PC-3 (cell line): Measurements from ENCODE around the gene ZNF319. TPM values are rescaled to one million over a fixed set of nuclear protein-coding genes. Genes with fewer than 3 reads are reported as not detected.

Experiments
- ATAC-seq: fragments of 200-7000 bp; cut with Tn5 transposase; 2 replicates; pipeline ENCODE4 v1.9.1; 2020; ENCODE audit warnings: mild to moderate bottlenecking, moderate library complexity
- BruUV-seq: library from RNA; stranded (reverse); fragments of 400-500 nt; replicated peaks from 2 replicates; lab custom pipeline; 2021; lab: Mats Ljungman, UMichigan
- CTCF ChIA-PET: fragments of 300-600 bp; sonication (Branson Sonifier 250); formaldehyde crosslinking; loops from one replicate; lab custom pipeline; 2022; ENCODE audit warnings: antibody characterized with exemption; lab: Charles Lee
- POLR2A ChIA-PET: fragments of 300-600 bp; sonication (Branson Sonifier 250); formaldehyde crosslinking; loops from one replicate; lab custom pipeline; 2022; ENCODE audit warnings: antibody characterized with exemption; ENCODE audit not compliant: unreplicated experiment; lab: Charles Lee
- DNase-seq: peaks from one replicate; pipeline ENCODE4 v3.0.0-alpha.2; 2015
- H2AFZ ChIP-seq: fragments of 300-600 bp; sonication (generic); 2 replicates; pipeline ENCODE4 v1.6.0; 2016; ENCODE audit warnings: antibody characterized with exemption, low read length
- H3F3A ChIP-seq: fragments of 300-600 bp; sonication (generic); one replicate; pipeline ENCODE4 v1.6.0; 2017; ENCODE audit warnings: antibody characterized with exemption, low read length, control low read depth, mild to moderate bottlenecking; ENCODE audit not compliant: unreplicated experiment
- H3K27ac ChIP-seq: fragments of 300-600 bp; sonication (generic); 2 replicates; pipeline ENCODE4 v1.5.1; 2016; ENCODE audit warnings: mild to moderate bottlenecking, low read length
- H3K27me3 ChIP-seq: fragments of 300-600 bp; sonication (generic); 2 replicates; pipeline ENCODE4 v1.6.1; 2016; ENCODE audit warnings: low read length, mixed read lengths
- H3K36me3 ChIP-seq: fragments of 300-600 bp; sonication (generic); 2 replicates; pipeline ENCODE4 v1.6.1; 2016; ENCODE audit warnings: low read depth, mixed run types, low read length, mixed read lengths
- H3K4me1 ChIP-seq: fragments of 300-600 bp; sonication (generic); 2 replicates; pipeline ENCODE4 v1.5.1; 2016; ENCODE audit warnings: low read length; ENCODE audit not compliant: insufficient read depth
- H3K4me2 ChIP-seq: fragments of 300-600 bp; sonication (generic); 2 replicates; pipeline ENCODE4 v1.6.0; 2016; ENCODE audit warnings: low read length
- H3K4me3 ChIP-seq: fragments of 300-600 bp; sonication (generic); 2 replicates; pipeline ENCODE4 v1.5.1; 2016; ENCODE audit warnings: mild to moderate bottlenecking, low read length, mixed read lengths
- H3K79me2 ChIP-seq: fragments of 300-600 bp; sonication (generic); 2 replicates; pipeline ENCODE4 v1.6.1; 2017; ENCODE audit warnings: low read length, mixed read lengths
- H3K9ac ChIP-seq: fragments of 300-600 bp; sonication (generic); 2 replicates; pipeline ENCODE4 v1.6.0; 2016; ENCODE audit warnings: mild to moderate bottlenecking, low read length
- H3K9me2 ChIP-seq: fragments of 300-600 bp; sonication (generic); replicated peaks from 2 replicates; pipeline ENCODE4 v1.6.1; 2016; ENCODE audit warnings: mixed run types, low read length, mixed read lengths
- H3K9me3 ChIP-seq: fragments of 300-600 bp; sonication (generic); 2 replicates; pipeline ENCODE4 v1.6.1; 2016; ENCODE audit warnings: low read length, mixed read lengths
- H4K20me1 ChIP-seq: fragments of 300-600 bp; sonication (generic); 2 replicates; pipeline ENCODE4 v1.6.1; 2016; ENCODE audit warnings: low read length, mixed read lengths
- EZH2 ChIP-seq: fragments of 300-600 bp; sonication (generic); IDR thresholded peaks from one replicate; pipeline ENCODE4 v1.6.1; 2017; ENCODE audit warnings: antibody characterized with exemption, mild to moderate bottlenecking, low read length; ENCODE audit not compliant: unreplicated experiment
- EZH2phosphoT487 ChIP-seq: fragments of 300-600 bp; sonication (generic); IDR thresholded peaks from 2 replicates; pipeline ENCODE4 v1.6.1; 2018; ENCODE audit warnings: mild to moderate bottlenecking, antibody characterized with exemption, low read length, borderline replicate concordance
- intact Hi-C: fragments of 100-400 bp; cut with micrococcal nuclease; formaldehyde crosslinking; loops from 2 replicates; pipeline ENCODE4 v1.9.0; 2023
- total RNA-seq: library from RNA; depleted of rRNA; stranded (reverse); fragments of >200 nt; gene quantifications from 2 replicates; pipeline ENCODE4 v1.2.3, GENCODE V29; 2014
- TF ChIP-seq, protein P1 (sequence below): fragments of 300-600 bp; sonication (generic); conservative IDR thresholded peaks from 2 replicates; pipeline ENCODE4 v1.5.1; 2017; ENCODE audit warnings: antibody characterized with exemption, low read depth, mild to moderate bottlenecking, low read length

The ZNF319 gene
- total RNA-seq, 1 experiment from 2014 or later: 2.2 TPM

DNA sequence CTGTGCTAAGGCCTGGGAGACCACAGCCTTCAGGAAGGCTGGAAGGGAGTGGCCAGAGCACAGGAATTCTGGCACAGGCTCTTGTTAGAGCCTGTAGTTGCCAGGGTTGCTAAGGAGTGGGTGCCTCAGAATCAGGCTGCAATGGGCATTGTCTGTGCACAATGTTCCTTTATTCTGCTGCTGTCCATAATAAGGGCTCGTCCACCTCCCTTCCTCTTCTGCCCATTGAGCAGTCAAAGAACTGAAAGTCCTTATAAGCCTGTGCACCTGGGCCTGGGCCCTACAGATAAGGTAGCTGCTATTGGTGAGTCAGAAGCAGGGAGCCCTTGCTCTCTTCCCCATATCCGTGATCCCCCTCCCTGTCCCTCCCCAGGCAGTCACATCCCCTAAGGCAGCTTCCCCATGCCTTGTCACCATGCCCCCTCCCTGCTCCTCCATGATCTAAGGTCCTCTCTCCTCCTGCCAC lies 24.1 kb downstream of the ZNF319 start:
- ATAC-seq (peak; percentile 31), DNase-seq (no peak)
- H2AFZ ChIP-seq: no peak overlapping the region
- H3K4me1 ChIP-seq: no peaks in the 10 kb centered on the region
- no peak overlapping the region for H3K27ac ChIP-seq
- no peaks in the 10 kb centered on the region for H3K36me3 ChIP-seq
- ChIA-PET POLR2A (no interaction called here), CTCF (no interaction called here)
- no TSS peak for BruUV-seq
- H3K79me2 ChIP-seq: no peaks in the 10 kb centered on the region
- H3K9me2 ChIP-seq: no peaks in the 10 kb centered on the region
- H4K20me1 ChIP-seq: no peaks in the 10 kb centered on the region
- H3K9ac ChIP-seq: no peak overlapping the region
- TF ChIP-seq EZH2phosphoT487: no peak
- TF ChIP-seq, protein P1, sequence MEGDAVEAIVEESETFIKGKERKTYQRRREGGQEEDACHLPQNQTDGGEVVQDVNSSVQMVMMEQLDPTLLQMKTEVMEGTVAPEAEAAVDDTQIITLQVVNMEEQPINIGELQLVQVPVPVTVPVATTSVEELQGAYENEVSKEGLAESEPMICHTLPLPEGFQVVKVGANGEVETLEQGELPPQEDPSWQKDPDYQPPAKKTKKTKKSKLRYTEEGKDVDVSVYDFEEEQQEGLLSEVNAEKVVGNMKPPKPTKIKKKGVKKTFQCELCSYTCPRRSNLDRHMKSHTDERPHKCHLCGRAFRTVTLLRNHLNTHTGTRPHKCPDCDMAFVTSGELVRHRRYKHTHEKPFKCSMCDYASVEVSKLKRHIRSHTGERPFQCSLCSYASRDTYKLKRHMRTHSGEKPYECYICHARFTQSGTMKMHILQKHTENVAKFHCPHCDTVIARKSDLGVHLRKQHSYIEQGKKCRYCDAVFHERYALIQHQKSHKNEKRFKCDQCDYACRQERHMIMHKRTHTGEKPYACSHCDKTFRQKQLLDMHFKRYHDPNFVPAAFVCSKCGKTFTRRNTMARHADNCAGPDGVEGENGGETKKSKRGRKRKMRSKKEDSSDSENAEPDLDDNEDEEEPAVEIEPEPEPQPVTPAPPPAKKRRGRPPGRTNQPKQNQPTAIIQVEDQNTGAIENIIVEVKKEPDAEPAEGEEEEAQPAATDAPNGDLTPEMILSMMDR: no peak
- no peak for TF ChIP-seq EZH2
- intact Hi-C loops: no loop called here
- H3K4me3 ChIP-seq: no peak overlapping the region
- no peaks in the 10 kb centered on the region for H3K9me3 ChIP-seq
- H3K4me2 ChIP-seq: no peak overlapping the region
- no peaks in the 10 kb centered on the region for H3F3A ChIP-seq
- no peaks in the 10 kb centered on the region for H3K27me3 ChIP-seq

DNA sequence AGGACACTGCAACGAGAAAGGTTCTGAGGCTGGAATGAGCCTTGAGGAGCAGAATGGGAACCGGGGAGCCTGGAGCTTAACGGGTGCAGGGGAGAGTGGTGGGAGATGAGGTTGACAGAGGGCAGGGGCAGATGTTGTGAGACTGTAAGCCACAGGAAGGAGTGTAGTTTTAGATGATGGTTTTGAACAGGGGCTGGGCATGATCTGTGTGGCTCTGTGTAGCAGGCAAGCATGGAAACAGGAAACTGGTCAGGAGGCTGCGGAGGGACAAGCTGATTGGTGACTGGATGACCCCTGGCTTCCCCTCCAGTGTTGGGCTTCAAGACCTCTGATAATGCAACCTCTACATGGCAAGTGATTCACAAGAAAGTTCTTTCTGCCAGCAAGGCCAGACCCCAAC lies 28.2 kb downstream of the ZNF319 start:
- no peaks in the 10 kb centered on the region for H3K4me1 ChIP-seq
- CTCF ChIA-PET: no interaction called here
- TF ChIP-seq, protein P1: no peak
- TF ChIP-seq EZH2phosphoT487 (no peak), EZH2 (no peak)
- DNase-seq (no peak), ATAC-seq (no peak)
- H3K9me2 ChIP-seq: no peaks in the 10 kb centered on the region
- intact Hi-C loops: no loop called here
- no peaks in the 10 kb centered on the region for H3K36me3 ChIP-seq
- 0 out of 2 replicates have a peak, but pooled peaks cover 5% of the 10 kb centered on the region for H3K27me3 ChIP-seq
- H3K9ac ChIP-seq: no peak overlapping the region
- no peak overlapping the region for H3K4me2 ChIP-seq
- H3F3A ChIP-seq: no peaks in the 10 kb centered on the region
- no TSS peak for BruUV-seq
- H3K9me3 ChIP-seq: no peaks in the 10 kb centered on the region
- no peak overlapping the region for H3K4me3 ChIP-seq
- H3K27ac ChIP-seq: no peak overlapping the region
- no peaks in the 10 kb centered on the region for H3K79me2 ChIP-seq
- no peak overlapping the region for H2AFZ ChIP-seq
- H4K20me1 ChIP-seq: no peaks in the 10 kb centered on the region
- POLR2A ChIA-PET: no interaction called here

DNA sequence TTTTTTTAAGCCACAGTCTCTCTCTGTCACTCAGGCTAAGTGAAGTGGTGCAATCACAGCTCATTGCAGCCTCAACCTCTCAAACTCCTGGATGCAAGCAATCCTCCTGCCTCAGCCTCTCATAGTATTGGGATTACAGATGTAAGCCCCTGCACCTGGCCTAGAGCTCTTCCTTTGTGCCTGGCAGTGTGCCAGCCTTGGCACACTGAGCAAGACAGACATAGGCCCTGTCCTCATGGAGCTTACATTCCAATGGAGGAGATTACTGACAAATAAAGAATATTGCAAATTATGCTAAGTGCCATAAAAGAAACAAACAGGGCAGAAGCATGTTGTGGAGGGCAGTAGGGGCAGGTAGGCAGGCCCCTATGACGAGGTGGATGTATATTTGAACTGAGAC lies 28.6 kb downstream of the ZNF319 start:
- Histone ChIP-seq H3K36me3 (no peaks in the 10 kb centered on the region), H3K4me1 (no peaks in the 10 kb centered on the region), H3K79me2 (no peaks in the 10 kb centered on the region), H4K20me1 (no peaks in the 10 kb centered on the region), H3K9ac (no peak overlapping the region), H3K27ac (no peak overlapping the region), H3K4me3 (no peak overlapping the region), H3K9me2 (no peaks in the 10 kb centered on the region), H3K9me3 (no peaks in the 10 kb centered on the region), H3F3A (no peaks in the 10 kb centered on the region), H2AFZ (no peak overlapping the region), H3K27me3 (0 out of 2 replicates have a peak, but pooled peaks cover 5% of the 10 kb centered on the region), H3K4me2 (no peak overlapping the region)
- TF ChIP-seq EZH2phosphoT487: no peak
- no peak for TF ChIP-seq EZH2
- TF ChIP-seq, protein P1: no peak
- intact Hi-C loops: no loop called here
- CTCF ChIA-PET: no interaction called here
- POLR2A ChIA-PET: no interaction called here
- ATAC-seq: no peak
- BruUV-seq: no TSS peak
- no peak for DNase-seq
